ENCODE results near the gene SPINK1. TPM values are rescaled to one million over a fixed set of nuclear protein-coding genes. Genes with fewer than 3 reads are reported as not detected.

SPINK1 gene
- total and polyA plus RNA-seq, 2 of the 4 experiments (the other 2 are of a cell fraction), result not detected

DNA sequence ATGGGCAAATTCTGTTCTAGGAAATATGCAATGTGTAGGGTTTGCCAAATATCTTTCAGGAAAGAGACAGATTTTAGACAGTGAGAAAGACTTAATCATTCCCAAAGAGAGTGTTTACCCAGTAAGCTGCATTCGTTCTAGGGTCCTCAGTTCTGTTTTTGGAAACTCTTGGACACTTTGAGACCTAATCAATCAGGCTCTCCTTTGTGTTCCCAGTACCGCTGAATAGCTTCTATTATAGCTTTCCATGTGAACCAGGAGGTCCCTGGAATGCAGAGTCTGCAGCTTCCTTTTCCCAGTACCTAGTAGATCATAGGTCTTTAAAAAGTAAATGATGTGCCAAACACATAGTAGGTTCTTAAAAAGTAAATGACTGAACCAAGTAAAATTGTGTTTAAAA, 11.4 kb upstream of the SPINK1 start:
- Histone ChIP-seq H3K14ac (replicated peaks; ENCODE audit: low read depth, low read length) (no peak overlapping the region), H3K4me2 (ENCODE audit: low read depth, low read length) (no peak overlapping the region), H3K18ac (ENCODE audit: low read depth, low read length) (no peak overlapping the region), H2BK20ac (ENCODE audit: low read depth, low read length) (no peak overlapping the region), H3K56ac (ENCODE audit: extremely low read depth, insufficient read depth, low read length) (no peak overlapping the region), H3K9me3 (ENCODE audit: control insufficient read depth, insufficient read depth, low read length) (no peaks in the 10 kb centered on the region), H3K27ac (ENCODE audit: insufficient read depth, low read length) (no peak overlapping the region), H3K9me1 (ENCODE audit: insufficient read depth, low read length) (no peaks in the 10 kb centered on the region), H2AK5ac (ENCODE audit: low read depth, low read length) (no peak overlapping the region), H4K20me1 (ENCODE audit: insufficient read depth, low read length) (no peaks in the 10 kb centered on the region), H3K4me1 (ENCODE audit: control insufficient read depth, insufficient read depth, low read length) (no peaks in the 10 kb centered on the region), H2AFZ (replicated peaks; ENCODE audit: low read length, poor library complexity) (no peak overlapping the region), H3K9ac (ENCODE audit: low read depth, low read length) (no peak overlapping the region), H2BK5ac (ENCODE audit: low read depth, low read length, poor library complexity, severe bottlenecking) (no peak overlapping the region), H3K4me3 (ENCODE audit: insufficient read depth, low read depth, low read length) (no peak overlapping the region), H3K79me1 (ENCODE audit: low read depth in 1 of 2, low read length in 2 of 2) (no peaks in the 10 kb centered on the region), H2BK15ac (ENCODE audit: low read depth, low read length) (no peak overlapping the region), H2BK120ac (ENCODE audit: low read depth, low read length) (no peak overlapping the region), H3K4ac (ENCODE audit: low read depth, low read length) (no peak overlapping the region), H3K23ac (ENCODE audit: low read depth, low read length) (no peak overlapping the region), H3K27me3 (ENCODE audit: control insufficient read depth, insufficient read depth, low read length) (no peaks in the 10 kb centered on the region), H3K36me3 (ENCODE audit: control insufficient read depth, insufficient read depth, low read length) (no peaks in the 10 kb centered on the region), H4K8ac (ENCODE audit: low read depth in 2 of 2, low read length in 2 of 2) (no peak overlapping the region), H4K5ac (ENCODE audit: low read depth, low read length) (no peak overlapping the region), H2AK9ac (replicated peaks; ENCODE audit: low read depth, low read length, poor library complexity) (no peak overlapping the region), H4K91ac (ENCODE audit: insufficient read depth, low read depth, low read length) (no peak overlapping the region)
- CTCF ChIA-PET, result interaction anchor here (1.2 kb wide), 1 partner anchor 20 kb away, joined by 3 read pairs; no protein-coding TSS in a partner anchor
- in situ Hi-C loops (cut with MboI; ENCODE audit: low sequenced_read_pairs) (no loop called here), dilution Hi-C loops (cut with HindIII; ENCODE audit: low sequenced_read_pairs, unreplicated experiment) (no loop called here), intact Hi-C loops (cut with micrococcal nuclease) (no loop called here)
- TF ChIP-seq FOS (IDR thresholded peaks at IDR 0.05; ENCODE audit: low read depth, low read length) (no peak), BHLHE40 (IDR thresholded peaks at IDR 0.05; ENCODE audit: low read depth, low read length) (no peak), MXI1 (IDR thresholded peaks at IDR 0.05; ENCODE audit: borderline replicate concordance, low read depth, low read length) (no peak), CEBPB (IDR thresholded peaks at IDR 0.05; ENCODE audit: low read depth, low read length) (no peak), NFE2L2 (IDR thresholded peaks at IDR 0.05; ENCODE audit: low read depth, low read length) (no peak), CHD1 (IDR thresholded peaks at IDR 0.05; ENCODE audit: low read depth, low read length) (no peak), MAZ (IDR thresholded peaks at IDR 0.05; ENCODE audit: borderline replicate concordance, low read depth, low read length) (no peak), SMC3 (IDR thresholded peaks at IDR 0.05; ENCODE audit: low read depth, low read length) (no peak), POLR2A (IDR thresholded peaks at IDR 0.05; ENCODE audit: low read depth, low read length) (no peak), RAD21 (IDR thresholded peaks at IDR 0.05; ENCODE audit: low read length) (no peak)
- TF ChIP-seq, protein P1, sequence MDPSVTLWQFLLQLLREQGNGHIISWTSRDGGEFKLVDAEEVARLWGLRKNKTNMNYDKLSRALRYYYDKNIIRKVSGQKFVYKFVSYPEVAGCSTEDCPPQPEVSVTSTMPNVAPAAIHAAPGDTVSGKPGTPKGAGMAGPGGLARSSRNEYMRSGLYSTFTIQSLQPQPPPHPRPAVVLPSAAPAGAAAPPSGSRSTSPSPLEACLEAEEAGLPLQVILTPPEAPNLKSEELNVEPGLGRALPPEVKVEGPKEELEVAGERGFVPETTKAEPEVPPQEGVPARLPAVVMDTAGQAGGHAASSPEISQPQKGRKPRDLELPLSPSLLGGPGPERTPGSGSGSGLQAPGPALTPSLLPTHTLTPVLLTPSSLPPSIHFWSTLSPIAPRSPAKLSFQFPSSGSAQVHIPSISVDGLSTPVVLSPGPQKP (IDR thresholded peaks at IDR 0.05; ENCODE audit: borderline replicate concordance, low read depth, low read length), result no peak
- ATAC-seq (ENCODE audit: low read depth) (no peak), DNase-seq (no peak)
- 0% methylated on average over 1 of the region's 2 CpGs; no CpG with 5 or more reads in 1 of the 2 experiments for WGBS, 2 experiments (ENCODE audit: extremely low coverage in 2 of 2, insufficient read length in 1 of 2)
- POLR2A ChIA-PET (ENCODE audit: unreplicated experiment), result no interaction called here
- BruUV-seq (replicated peaks), result no TSS peak
